Nephron progenitor cell (in vitro differentiated cells): ENCODE results near the gene SPATS2.
A peak's percentile ranks its signal among the peaks of the same experiment; 100 is the strongest.

Source experiments
- DNase-seq: peaks from one replicate; pipeline ENCODE4 v3.0.0; 2021
- H3K27ac Mint-ChIP-seq: 2 replicates; pipeline ENCODE4 v1.8.0; 2021; ENCODE audit warnings: mild to moderate bottlenecking, moderate library complexity, mixed read lengths
- H3K27me3 Mint-ChIP-seq: 2 replicates; pipeline ENCODE4 v1.8.0; 2021; ENCODE audit warnings: mild to moderate bottlenecking, low read depth, mixed read lengths; ENCODE audit not compliant: poor library complexity
- H3K36me3 Mint-ChIP-seq: 2 replicates; pipeline ENCODE4 v1.8.0; 2021; ENCODE audit warnings: low read depth, mixed read lengths
- H3K4me1 Mint-ChIP-seq: 2 replicates; pipeline ENCODE4 v1.8.0; 2021; ENCODE audit warnings: mixed read lengths
- H3K4me3 Mint-ChIP-seq: 2 replicates; pipeline ENCODE4 v1.8.0; 2021; ENCODE audit warnings: mild to moderate bottlenecking, moderate library complexity, mixed read lengths
- H3K9me3 Mint-ChIP-seq: 2 replicates; pipeline ENCODE4 v1.8.0; 2021; ENCODE audit warnings: mild to moderate bottlenecking, moderate library complexity, mixed read lengths
- TF ChIP-seq, protein P1 (sequence below): fragments of 200-600 bp; sonication (generic); IDR thresholded peaks from 2 replicates; pipeline ENCODE4 v1.5.0; 2021; ENCODE audit warnings: antibody characterized with exemption

SPATS2 gene

GRCh38 chr12:49489720-49490119 is 122.5 kb downstream of the SPATS2 start:
- Mint-ChIP-seq H3K27ac (no peak overlapping the region), H3K4me1 (peaks cover 9% of the 10 kb centered on the region), H3K4me3 (no peak overlapping the region), H3K9me3 (no peaks in the 10 kb centered on the region), H3K27me3 (no peaks in the 10 kb centered on the region), H3K36me3 (peaks cover 36% of the 10 kb centered on the region)
- DNase-seq, result no peak
- TF ChIP-seq, protein P1, sequence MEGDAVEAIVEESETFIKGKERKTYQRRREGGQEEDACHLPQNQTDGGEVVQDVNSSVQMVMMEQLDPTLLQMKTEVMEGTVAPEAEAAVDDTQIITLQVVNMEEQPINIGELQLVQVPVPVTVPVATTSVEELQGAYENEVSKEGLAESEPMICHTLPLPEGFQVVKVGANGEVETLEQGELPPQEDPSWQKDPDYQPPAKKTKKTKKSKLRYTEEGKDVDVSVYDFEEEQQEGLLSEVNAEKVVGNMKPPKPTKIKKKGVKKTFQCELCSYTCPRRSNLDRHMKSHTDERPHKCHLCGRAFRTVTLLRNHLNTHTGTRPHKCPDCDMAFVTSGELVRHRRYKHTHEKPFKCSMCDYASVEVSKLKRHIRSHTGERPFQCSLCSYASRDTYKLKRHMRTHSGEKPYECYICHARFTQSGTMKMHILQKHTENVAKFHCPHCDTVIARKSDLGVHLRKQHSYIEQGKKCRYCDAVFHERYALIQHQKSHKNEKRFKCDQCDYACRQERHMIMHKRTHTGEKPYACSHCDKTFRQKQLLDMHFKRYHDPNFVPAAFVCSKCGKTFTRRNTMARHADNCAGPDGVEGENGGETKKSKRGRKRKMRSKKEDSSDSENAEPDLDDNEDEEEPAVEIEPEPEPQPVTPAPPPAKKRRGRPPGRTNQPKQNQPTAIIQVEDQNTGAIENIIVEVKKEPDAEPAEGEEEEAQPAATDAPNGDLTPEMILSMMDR, result no peak

- no peak for DNase-seq
- Mint-ChIP-seq H3K27ac (no peak overlapping the region), H3K4me1 (peaks cover 9% of the 10 kb centered on the region), H3K4me3 (no peak overlapping the region), H3K36me3 (peaks cover 44% of the 10 kb centered on the region), H3K27me3 (no peaks in the 10 kb centered on the region), H3K9me3 (no peaks in the 10 kb centered on the region)
- TF ChIP-seq, protein P1, result no peak
Measured at GRCh38 chr12:49491823-49492222, 124.6 kb downstream of the SPATS2 start.

DNA sequence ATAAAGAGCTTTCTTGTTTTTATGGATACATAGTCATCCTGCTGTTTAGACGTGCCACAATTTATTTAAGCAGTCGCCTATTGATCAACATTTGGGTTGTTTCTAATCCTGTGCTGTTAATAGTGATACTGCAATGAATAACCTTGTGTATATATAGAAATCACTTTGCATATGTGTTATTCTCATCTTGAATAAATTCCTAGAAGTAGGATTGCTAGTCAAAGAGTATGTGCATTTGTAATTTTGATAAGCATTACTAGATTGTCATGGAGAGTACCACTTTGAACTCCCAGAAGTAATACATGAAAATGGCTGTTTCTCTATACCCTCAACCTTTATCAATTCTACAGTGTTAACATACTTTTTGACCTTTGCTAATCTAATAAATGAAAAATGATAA is 126.6 kb downstream of the SPATS2 start:
- Mint-ChIP-seq H3K27me3 (peaks cover 3% of the 10 kb centered on the region), H3K27ac (no peak overlapping the region), H3K36me3 (peaks cover 64% of the 10 kb centered on the region), H3K4me3 (no peak overlapping the region), H3K9me3 (no peaks in the 10 kb centered on the region), H3K4me1 (peaks cover 9% of the 10 kb centered on the region)
- TF ChIP-seq, protein P1, result no peak
- DNase-seq, result no peak

GRCh38 chr12:49496417-49497360 is 129.4 kb downstream of the SPATS2 start:
- Mint-ChIP-seq H3K27me3 (peaks cover 3% of the 10 kb centered on the region), H3K9me3 (no peaks in the 10 kb centered on the region), H3K4me3 (no peak overlapping the region), H3K36me3 (peaks cover 82% of the 10 kb centered on the region), H3K27ac (peak overlapping the region; percentile 55), H3K4me1 (peaks cover 2% of the 10 kb centered on the region)
- TF ChIP-seq, protein P1, result no peak
- DNase-seq, result no peak

DNA sequence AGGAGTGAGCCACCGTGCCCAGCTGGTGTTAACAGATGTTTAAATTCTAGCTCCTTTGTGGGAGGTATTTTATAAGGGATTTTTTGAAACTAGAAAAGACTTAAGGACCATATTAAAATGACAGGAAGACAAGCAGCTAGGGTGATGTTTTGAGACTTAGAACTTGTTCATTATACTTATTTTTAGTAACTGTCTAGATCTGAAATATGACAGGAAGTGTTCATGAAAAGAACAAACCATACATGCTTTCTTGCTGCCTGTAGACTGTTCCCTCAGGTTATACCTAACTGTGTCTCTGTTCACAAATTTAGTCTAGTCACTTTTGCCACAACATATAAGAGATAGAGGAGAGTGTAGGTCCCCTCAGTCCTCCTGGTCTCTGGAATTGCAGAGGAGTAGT is 134.6 kb downstream of the SPATS2 start:
- no peak for DNase-seq
- Mint-ChIP-seq H3K36me3 (peaks cover 79% of the 10 kb centered on the region), H3K9me3 (no peaks in the 10 kb centered on the region), H3K4me1 (no peaks in the 10 kb centered on the region), H3K27ac (peak overlapping the region; percentile 78), H3K27me3 (peaks cover 3% of the 10 kb centered on the region), H3K4me3 (no peak overlapping the region)
- TF ChIP-seq, protein P1, result no peak

DNA sequence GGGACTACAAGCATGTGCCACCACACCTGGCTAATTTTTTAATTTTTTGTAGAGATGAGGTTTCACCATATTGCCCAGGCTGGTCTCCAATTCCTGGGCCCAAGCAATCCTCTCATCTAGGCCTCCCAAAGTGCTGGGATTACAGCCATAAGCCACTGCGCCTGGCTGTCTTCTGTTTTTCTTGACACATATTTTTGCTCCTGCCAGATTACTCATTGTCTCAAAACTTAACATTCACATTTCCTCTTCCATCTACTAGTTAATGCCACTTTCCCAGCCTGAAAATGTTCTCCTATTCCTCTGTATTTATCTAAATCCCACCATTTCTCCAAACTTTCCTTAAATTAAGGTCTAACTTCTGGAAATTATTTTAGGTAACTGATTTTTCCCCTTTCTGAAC is 135.3 kb downstream of the SPATS2 start:
- TF ChIP-seq, protein P1, result no peak
- peaks cover 2% of the 10 kb centered on the region for H3K27me3 Mint-ChIP-seq
- DNase-seq, result no peak
- H3K4me1 Mint-ChIP-seq, result no peaks in the 10 kb centered on the region
- no peak overlapping the region for H3K4me3 Mint-ChIP-seq
- no peaks in the 10 kb centered on the region for H3K9me3 Mint-ChIP-seq
- no peak overlapping the region for H3K27ac Mint-ChIP-seq
- peaks cover 72% of the 10 kb centered on the region for H3K36me3 Mint-ChIP-seq
